BE2C (cell line): ENCODE data around the gene CARD14.
"Not testable (repeated sequence)": the region's sequence is repeated elsewhere in the genome, so short reads cannot be mapped to it uniquely, and the experiment has no call there.

Experiments
- DNase-seq: peaks from one replicate; pipeline ENCODE4 v3.0.0-alpha.2; 2020
- H3K27me3 ChIP-seq: fragments of 250-450 bp; sonication (Bioruptor Pico); 2 replicates; pipeline ENCODE4 v1.5.1; 2020; ENCODE audit warnings: mild to moderate bottlenecking
- H3K36me3 ChIP-seq: fragments of 250-450 bp; sonication (Bioruptor Pico); 2 replicates; pipeline ENCODE4 v1.5.1; 2020; ENCODE audit warnings: mild to moderate bottlenecking
- H3K4me1 ChIP-seq: fragments of 250-450 bp; sonication (Bioruptor Pico); 2 replicates; pipeline ENCODE4 v1.5.1; 2020
- H3K4me3 ChIP-seq: 2 replicates; pipeline ENCODE4 v1.5.1; 2011; ENCODE audit warnings: low read depth, low read length
- H3K9me3 ChIP-seq: fragments of 250-450 bp; sonication (Bioruptor Pico); 2 replicates; pipeline ENCODE4 v1.5.1; 2020
- CTCF ChIP-seq: IDR thresholded peaks from 2 replicates; pipeline ENCODE4 v1.5.1; 2012; ENCODE audit warnings: mild to moderate bottlenecking, low read depth, low read length

Gene CARD14

GRCh38 chr17:80243526-80244433, 74.0 kb downstream of the CARD14 start:
- Histone ChIP-seq H3K4me1 (no peaks in the 10 kb centered on the region), H3K9me3 (no peaks in the 10 kb centered on the region), H3K36me3 (no peaks in the 10 kb centered on the region), H3K27me3 (no peaks in the 10 kb centered on the region), H3K4me3 (no peak overlapping the region)
- DNase-seq, result no peak
- TF ChIP-seq CTCF, result no peak

- H3K9me3 ChIP-seq, H3K4me3 ChIP-seq, H3K4me1 ChIP-seq, DNase-seq, H3K27me3 ChIP-seq, H3K36me3 ChIP-seq: not testable (repeated sequence)
These were observed 74.6 kb downstream of the CARD14 start for GRCh38 chr17:80244448-80244847.

- TF ChIP-seq CTCF, result no peak
These were observed 75.2 kb downstream of the CARD14 start for GRCh38 chr17:80244871-80245509.

GRCh38 chr17:80245566-80246265, 75.9 kb downstream of the CARD14 start:
- Histone ChIP-seq H3K27me3 (no peaks in the 10 kb centered on the region), H3K9me3 (no peaks in the 10 kb centered on the region), H3K4me3 (no peak overlapping the region), H3K4me1 (no peaks in the 10 kb centered on the region), H3K36me3 (no peaks in the 10 kb centered on the region)
- no peak for DNase-seq
- no peak for TF ChIP-seq CTCF

More at GRCh38 chr17:80244871-80245509, 75.2 kb downstream of the CARD14 start:
- Histone ChIP-seq H3K4me3 (no peak overlapping the region), H3K36me3 (no peaks in the 10 kb centered on the region), H3K4me1 (no peaks in the 10 kb centered on the region), H3K9me3 (no peaks in the 10 kb centered on the region), H3K27me3 (no peaks in the 10 kb centered on the region)
- no peak for DNase-seq

- DNase-seq, result no peak
- H3K9me3 ChIP-seq, result no peaks in the 10 kb centered on the region
- no peaks in the 10 kb centered on the region for H3K27me3 ChIP-seq
- no peak for TF ChIP-seq CTCF
- no peaks in the 10 kb centered on the region for H3K36me3 ChIP-seq
- no peaks in the 10 kb centered on the region for H3K4me1 ChIP-seq
- H3K4me3 ChIP-seq, result no peak overlapping the region
These were observed 76.4 kb downstream of the CARD14 start for GRCh38 chr17:80246266-80246681.

GRCh38 chr17:80246726-80247125, 76.9 kb downstream of the CARD14 start:
- TF ChIP-seq CTCF, result no peak
- H3K36me3 ChIP-seq, result no peaks in the 10 kb centered on the region
- no peak for DNase-seq
- H3K9me3 ChIP-seq, result no peaks in the 10 kb centered on the region
- H3K4me3 ChIP-seq, result no peak overlapping the region
- H3K27me3 ChIP-seq, result no peaks in the 10 kb centered on the region
- no peaks in the 10 kb centered on the region for H3K4me1 ChIP-seq
